ENCODE results near the gene LRP2.

Gene LRP2

GRCh38 chr2:169095621-169096105, 266.7 kb downstream of the LRP2 start:
- no peak for TF ChIP-seq CTCF (IDR thresholded peaks at IDR 0.05; ENCODE audit: low read depth, low read length)
- peak; percentile 46 for DNase-seq (ENCODE audit: extremely low read depth, low read depth)

- no peak for DNase-seq (ENCODE audit: extremely low read depth, low read depth)
- TF ChIP-seq CTCF (IDR thresholded peaks at IDR 0.05; ENCODE audit: low read depth, low read length) = no peak
Observed at GRCh38 chr2:169094676-169095075, 267.7 kb downstream of the LRP2 start.

DNA sequence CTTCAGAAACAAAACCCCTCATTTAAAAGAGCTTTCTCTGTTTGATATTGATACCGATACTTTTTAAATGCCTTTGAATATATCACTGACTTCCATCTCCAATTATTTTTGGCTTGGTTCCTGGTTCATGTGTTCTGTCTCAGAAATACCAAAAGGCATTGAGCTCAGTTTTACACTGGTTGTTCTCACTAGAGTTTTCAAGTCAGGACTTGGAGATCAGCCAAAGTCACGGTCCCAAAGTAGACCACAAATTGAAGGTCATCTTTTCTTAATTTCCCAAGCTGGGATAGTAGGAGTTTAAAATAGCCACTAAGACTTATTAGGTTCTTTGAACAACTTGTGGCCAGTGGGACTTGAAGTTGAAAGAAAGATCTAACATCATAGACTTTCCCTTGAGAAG, 268.8 kb downstream of the LRP2 start:
- no peak for TF ChIP-seq CTCF (IDR thresholded peaks at IDR 0.05; ENCODE audit: low read depth, low read length)
- no peak for DNase-seq (ENCODE audit: extremely low read depth, low read depth)

DNA sequence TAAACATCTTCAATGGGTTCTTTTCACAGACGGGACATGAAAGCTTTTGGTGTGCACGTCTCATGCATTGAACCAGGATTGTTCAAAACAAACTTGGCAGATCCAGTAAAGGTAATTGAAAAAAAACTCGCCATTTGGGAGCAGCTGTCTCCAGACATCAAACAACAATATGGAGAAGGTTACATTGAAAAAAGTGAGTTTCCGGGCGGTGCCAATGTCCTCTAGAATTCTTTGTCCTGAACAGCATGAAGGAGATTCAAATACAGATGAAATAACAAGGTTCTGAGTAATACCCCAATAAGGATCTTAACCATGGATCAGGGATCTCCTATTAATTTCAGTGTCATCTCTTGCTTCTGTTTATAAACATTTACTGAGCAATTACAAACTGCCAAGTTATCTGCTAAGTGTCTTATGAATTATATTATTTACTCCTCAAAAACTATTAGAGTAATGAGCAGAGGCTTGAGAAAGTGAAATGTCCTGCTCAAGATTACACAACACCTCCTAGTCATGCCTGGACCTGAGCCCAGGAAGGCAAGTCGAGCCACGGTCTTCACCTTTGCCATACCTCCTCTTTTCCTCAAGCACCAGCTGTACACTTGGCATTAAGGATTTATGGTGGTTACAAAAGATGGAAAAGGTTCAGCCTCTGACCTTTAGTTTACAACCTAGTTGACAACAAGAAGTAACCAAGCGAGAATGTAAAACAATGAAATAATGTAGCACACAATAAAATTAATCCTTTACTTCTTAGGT, 270.4 kb downstream of the LRP2 start:
- no peak for TF ChIP-seq CTCF (IDR thresholded peaks at IDR 0.05; ENCODE audit: low read depth, low read length)
- no peak for DNase-seq (ENCODE audit: extremely low read depth, low read depth)

DNA sequence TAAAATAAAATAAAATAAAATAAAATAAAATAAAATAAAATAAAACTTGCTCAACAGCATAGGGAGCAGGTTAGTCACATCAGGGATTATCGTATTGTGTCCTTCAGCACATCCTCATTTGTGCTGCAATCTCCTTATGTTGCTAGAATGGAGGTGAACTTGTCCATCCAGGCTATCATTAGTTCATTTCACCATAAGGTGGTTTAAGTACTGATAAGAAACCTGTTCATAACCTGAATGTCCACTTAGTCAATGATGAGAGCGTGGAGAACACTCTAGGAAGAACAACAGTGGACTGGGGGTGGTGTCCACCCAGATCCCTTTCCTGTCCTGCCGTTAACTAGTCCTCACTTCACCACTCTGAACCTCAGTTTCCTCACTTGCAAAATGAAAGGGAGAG, 271.1 kb downstream of the LRP2 start:
- no peak for DNase-seq (ENCODE audit: extremely low read depth, low read depth)
- no peak for TF ChIP-seq CTCF (IDR thresholded peaks at IDR 0.05; ENCODE audit: low read depth, low read length)

- no peak for TF ChIP-seq CTCF (IDR thresholded peaks at IDR 0.05; ENCODE audit: low read depth, low read length)
- DNase-seq (ENCODE audit: extremely low read depth, low read depth) = no peak
Observed at GRCh38 chr2:169090133-169090820, 272.1 kb downstream of the LRP2 start.

DNA sequence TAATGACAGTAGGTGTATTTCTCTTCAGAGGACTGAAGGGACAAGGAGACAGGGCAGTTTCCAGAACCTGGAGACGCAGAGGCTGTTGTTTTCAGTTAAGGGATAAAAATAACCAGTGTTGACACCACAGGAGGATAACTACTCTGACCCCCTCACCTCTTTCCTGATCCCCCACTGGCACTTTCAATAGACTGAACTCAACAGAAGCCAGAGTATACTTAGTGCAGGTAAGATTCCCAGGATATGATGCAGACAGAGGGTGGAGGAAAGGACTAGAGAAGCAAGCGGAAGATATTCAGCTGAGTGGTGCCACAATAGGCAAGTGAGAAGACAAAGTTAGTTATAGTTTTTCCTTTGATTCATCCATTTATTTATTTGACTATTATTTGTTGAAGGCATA, 273.2 kb downstream of the LRP2 start:
- DNase-seq (ENCODE audit: extremely low read depth, low read depth) = no peak
- no peak for TF ChIP-seq CTCF (IDR thresholded peaks at IDR 0.05; ENCODE audit: low read depth, low read length)
